ENCODE data around the gene C1QTNF6.

Gene C1QTNF6

DNA sequence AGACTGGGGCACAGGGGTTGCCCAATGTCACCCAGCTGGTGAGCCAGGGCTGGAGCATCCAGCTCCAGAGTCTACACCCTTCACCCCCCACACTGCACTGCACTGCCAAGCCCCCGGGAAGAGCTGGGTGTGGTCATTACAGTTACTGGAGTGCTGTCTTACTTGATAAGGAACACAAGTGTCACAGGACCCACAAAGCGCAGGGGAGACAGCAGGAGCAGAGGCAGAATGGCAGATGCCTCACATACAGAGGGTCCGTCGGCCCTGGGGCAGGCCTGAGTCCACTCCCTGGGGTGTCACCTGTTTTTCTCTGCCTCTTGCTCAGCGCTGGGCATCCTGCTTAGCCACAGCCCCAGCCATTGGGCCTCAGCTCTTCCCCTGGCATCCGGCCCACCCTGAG is 46.1 kb downstream of the C1QTNF6 start:
- no peak for DNase-seq (ENCODE audit: low read depth)

- DNase-seq (ENCODE audit: low read depth), result no peak
Observed at GRCh38 chr22:37141476-37141875, 46.6 kb downstream of the C1QTNF6 start.

DNA sequence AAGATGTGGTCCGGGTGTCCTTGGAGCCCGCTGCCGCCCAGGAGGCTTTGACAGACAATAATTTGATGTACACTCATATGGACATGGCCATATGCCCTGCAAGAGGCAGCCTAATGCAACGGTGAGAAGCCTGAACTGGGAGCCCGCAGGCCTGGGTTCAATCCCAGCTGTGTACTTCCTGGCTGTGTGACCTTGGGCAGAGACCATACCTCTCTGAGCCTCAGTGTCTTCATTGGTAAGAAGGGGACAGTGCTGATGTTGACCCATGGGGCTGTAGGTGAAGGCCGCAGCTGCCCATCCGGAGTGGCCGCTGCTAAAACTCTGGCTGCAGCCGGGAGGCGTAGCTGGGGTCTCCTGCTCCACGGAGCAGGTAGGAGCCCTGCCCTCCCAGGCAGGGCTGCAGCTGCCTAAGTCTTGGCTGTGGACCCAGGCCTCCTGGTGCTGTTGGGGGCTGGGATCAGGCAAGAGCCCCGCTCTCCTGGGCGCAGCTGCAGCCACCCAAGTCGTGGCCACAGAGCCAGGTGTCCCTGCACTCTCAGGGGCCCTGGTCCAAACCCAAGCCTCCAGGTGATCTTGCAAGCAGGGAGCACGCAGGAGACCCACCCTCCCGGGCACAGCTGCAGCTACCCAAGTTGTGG is 47.2 kb downstream of the C1QTNF6 start:
- no peak for DNase-seq (ENCODE audit: low read depth)

- no peak for DNase-seq (ENCODE audit: low read depth)
Observed at GRCh38 chr22:37139762-37140161, 48.3 kb downstream of the C1QTNF6 start.

GRCh38 chr22:37138849-37139561 is 49.0 kb downstream of the C1QTNF6 start:
- DNase-seq (ENCODE audit: low read depth), result no peak

- no peak for DNase-seq (ENCODE audit: low read depth)
Observed at GRCh38 chr22:37137903-37138665, 50.0 kb downstream of the C1QTNF6 start.

DNA sequence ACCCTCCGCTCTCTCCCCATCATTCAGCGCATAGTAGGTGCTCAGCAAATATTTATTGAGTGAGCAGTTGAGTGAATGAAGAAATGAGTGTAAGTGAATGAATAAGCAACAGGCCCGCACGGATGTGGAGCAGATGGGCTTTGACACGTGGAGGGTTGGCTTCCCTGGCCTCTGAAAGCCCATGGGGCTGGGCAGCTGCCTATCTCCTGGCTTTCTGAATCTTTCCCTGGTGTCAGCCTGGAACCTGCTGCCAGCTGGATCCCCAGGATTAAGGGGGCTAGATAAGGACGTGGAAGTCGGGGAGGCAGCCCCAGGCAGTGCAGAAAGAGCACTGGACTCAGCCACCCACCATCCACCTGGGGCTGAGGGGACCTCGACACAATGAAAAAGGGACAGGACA is 50.9 kb downstream of the C1QTNF6 start:
- no peak for DNase-seq (ENCODE audit: low read depth)

DNA sequence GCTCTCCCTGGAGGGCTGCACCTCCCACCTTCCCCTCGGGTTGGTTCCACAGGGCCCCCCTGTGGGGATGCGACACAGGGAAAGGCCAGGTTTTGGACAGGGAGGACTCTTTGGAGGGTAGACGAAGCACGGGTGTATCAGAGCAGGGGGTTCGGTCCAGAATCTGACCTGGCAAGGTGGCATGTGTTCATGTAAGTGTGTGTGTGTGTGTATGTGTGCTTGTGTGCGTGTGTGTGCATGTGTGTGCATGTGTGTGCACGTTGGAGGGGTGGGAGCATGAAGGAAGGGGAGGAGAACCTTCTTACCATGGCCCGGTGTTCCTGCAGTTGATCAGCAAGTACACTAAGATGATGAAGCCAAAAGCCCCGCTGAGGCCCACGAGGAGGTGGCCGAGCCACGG is 53.0 kb downstream of the C1QTNF6 start:
- DNase-seq (ENCODE audit: low read depth), result no peak

- DNase-seq (ENCODE audit: low read depth), result no peak
Observed at GRCh38 chr22:37133304-37134018, 54.6 kb downstream of the C1QTNF6 start.

- no peak for DNase-seq (ENCODE audit: low read depth)
Observed at GRCh38 chr22:37132773-37133172, 55.3 kb downstream of the C1QTNF6 start.
